Testis (tissue), 3 donors: ENCODE measurements around the gene PTPRD. TPM values are rescaled to one million over a fixed set of nuclear protein-coding genes. Genes with fewer than 3 reads are reported as not detected.

Experiments used
- DNase-seq: peaks from one replicate; pipeline ENCODE4 v3.0.0-alpha.2; 2019
- H3K27ac ChIP-seq, 2 donors: fragments of 200-600 bp; sonication (generic); one replicate each; pipeline ENCODE4 v1.5.1; 2019
- H3K27me3 ChIP-seq: fragments of 200-600 bp; sonication (generic); one replicate; pipeline ENCODE4 v1.5.1; 2019
- H3K36me3 ChIP-seq: fragments of 200-600 bp; sonication (generic); one replicate; pipeline ENCODE4 v1.5.1; 2017; ENCODE audit warnings: low read depth; ENCODE audit errors: missing control alignments
- H3K4me1 ChIP-seq: fragments of 200-600 bp; sonication (generic); one replicate; pipeline ENCODE4 v1.5.1; 2019
- H3K4me3 ChIP-seq, 2 donors: fragments of 200-600 bp; sonication (generic); one replicate each; pipeline ENCODE4 v1.5.1; 2017 to 2019
- H3K9me3 ChIP-seq: fragments of 200-600 bp; sonication (generic); one replicate; pipeline ENCODE4 v1.5.1; 2017
- POLR2A ChIP-seq: fragments of 450-650 bp; IDR thresholded peaks from one replicate; pipeline ENCODE4 v1.6.1; 2017; ENCODE audit warnings: antibody characterized with exemption, mild to moderate bottlenecking, moderate library complexity
- WGBS, 2 donors: methylation state at CpG; one replicate each; pipeline ENCODE4 v1.1.5; 2018; 5-methylcytosine and 5-hydroxymethylcytosine counted together
- intact Hi-C: fragments of 100-400 bp; cut with DNase I; formaldehyde crosslinking; loops from one replicate; pipeline ENCODE4 v1.15.1; 2023; ENCODE audit warnings: low total_unique reads
- polyA plus RNA-seq: library from polyadenylated mRNA; stranded (reverse); fragments of 350-450 nt; fragmentation: Illumina TruSeq; extraction: RNeasy Lipid Tissue Mini Kit (QIAGEN cat#74804); gene quantifications from one replicate; pipeline ENCODE4 v1.2.3, GENCODE V29; 2014; ENCODE audit warnings: low read depth, low replicate concordance; ENCODE audit not compliant: insufficient read depth
- total RNA-seq, 2 donors: library from RNA; depleted of rRNA; stranded (reverse); fragments of >200 nt; gene quantifications; one replicate each; pipeline ENCODE4 v1.2.3, GENCODE V29; 2016
- TF ChIP-seq, protein P1 (sequence below), 3 experiments: fragments of 450-650 bp in 2 of 3; fragments of 200-600 bp in 1 of 3; sonication (generic) in 1 of 3; IDR thresholded peaks; one replicate each; pipeline ENCODE4 v1.5.1; 2016 to 2019; ENCODE audit warnings: antibody characterized with exemption in 3 of 3, mild to moderate bottlenecking in 2 of 3, moderate library complexity in 1 of 3

Gene PTPRD
- total and polyA plus RNA-seq, 3 donors from 2014 or later: 15.4 to 33.6 (median 32.5) TPM

DNA sequence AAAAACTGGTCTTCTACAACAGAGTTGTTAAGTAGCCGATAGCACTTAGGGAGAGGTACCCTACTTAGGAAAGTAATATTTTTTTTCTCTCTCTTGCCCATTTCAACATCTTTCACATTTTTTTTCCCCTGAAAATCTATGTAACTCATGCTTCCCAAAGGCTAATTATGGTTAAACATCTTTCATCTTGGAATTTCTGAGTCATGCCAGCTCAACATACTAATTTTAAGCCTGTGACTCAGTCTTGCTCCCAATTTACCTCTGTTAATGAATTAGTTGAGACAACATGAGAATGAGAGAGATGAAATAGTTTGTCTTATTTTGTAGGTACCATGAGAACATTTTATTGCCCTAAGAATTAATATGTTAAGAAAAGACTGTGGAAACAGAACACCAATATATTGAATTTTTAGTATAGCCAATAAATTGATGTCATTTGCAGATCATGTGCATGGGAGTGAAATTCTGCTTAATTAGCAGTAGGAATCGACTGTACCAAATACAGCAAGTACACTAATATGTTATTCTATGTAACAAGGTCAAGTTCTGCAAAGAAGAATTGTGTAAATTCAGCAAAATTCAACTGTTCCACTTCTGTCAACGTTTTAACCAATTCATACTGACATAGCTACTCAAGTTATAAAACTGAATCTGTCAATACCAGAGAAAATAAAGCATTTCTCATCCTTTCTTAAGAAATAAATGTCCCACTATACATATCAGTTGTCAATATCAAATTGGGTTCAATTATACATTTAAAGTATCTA, 550.0 kb downstream of the PTPRD start:
- Histone ChIP-seq H3K36me3 (no peaks in the 10 kb centered on the region), H3K27ac (no peak overlapping the region), H3K4me1 (no peaks in the 10 kb centered on the region), H3K4me3 (no peak overlapping the region), H3K9me3 (no peaks in the 10 kb centered on the region), H3K27me3 (no peaks in the 10 kb centered on the region)
- no peak for DNase-seq
- intact Hi-C loops: no loop called here
- 65 to 66% methylated on average over 3 of the region's 3 CpGs for WGBS, 2 donors
- no peak for TF ChIP-seq POLR2A
- TF ChIP-seq, protein P1, sequence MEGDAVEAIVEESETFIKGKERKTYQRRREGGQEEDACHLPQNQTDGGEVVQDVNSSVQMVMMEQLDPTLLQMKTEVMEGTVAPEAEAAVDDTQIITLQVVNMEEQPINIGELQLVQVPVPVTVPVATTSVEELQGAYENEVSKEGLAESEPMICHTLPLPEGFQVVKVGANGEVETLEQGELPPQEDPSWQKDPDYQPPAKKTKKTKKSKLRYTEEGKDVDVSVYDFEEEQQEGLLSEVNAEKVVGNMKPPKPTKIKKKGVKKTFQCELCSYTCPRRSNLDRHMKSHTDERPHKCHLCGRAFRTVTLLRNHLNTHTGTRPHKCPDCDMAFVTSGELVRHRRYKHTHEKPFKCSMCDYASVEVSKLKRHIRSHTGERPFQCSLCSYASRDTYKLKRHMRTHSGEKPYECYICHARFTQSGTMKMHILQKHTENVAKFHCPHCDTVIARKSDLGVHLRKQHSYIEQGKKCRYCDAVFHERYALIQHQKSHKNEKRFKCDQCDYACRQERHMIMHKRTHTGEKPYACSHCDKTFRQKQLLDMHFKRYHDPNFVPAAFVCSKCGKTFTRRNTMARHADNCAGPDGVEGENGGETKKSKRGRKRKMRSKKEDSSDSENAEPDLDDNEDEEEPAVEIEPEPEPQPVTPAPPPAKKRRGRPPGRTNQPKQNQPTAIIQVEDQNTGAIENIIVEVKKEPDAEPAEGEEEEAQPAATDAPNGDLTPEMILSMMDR (IDR thresholded peaks at IDR 0.05): no peak

DNA sequence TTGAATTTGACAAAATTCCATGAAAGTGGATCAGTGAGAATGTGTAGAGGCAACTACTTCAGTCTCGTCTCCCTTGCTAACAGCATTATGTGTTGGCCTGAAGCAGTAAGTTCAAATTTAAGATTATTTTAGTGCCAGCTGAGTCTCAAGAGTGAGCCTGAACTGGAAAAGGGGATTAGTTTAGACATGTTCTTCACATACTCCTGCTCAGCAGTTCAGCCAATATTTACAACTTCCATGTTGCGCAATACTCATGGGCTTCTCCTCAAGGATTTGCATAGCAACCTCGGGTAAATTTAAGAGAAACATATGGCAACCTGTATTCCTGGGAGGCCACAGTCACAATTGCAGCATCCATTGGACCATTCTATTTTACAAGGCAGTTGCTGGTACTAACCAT, 553.8 kb downstream of the PTPRD start:
- 66 to 82% methylated on average over 3 of the region's 3 CpGs for WGBS, 2 donors
- no peaks in the 10 kb centered on the region for H3K9me3 ChIP-seq
- no peaks in the 10 kb centered on the region for H3K4me1 ChIP-seq
- no peak for TF ChIP-seq POLR2A
- TF ChIP-seq, protein P1 (IDR thresholded peaks at IDR 0.05): no peak
- intact Hi-C loops: no loop called here
- no peak overlapping the region for H3K4me3 ChIP-seq
- no peaks in the 10 kb centered on the region for H3K36me3 ChIP-seq
- no peak for DNase-seq
- H3K27ac ChIP-seq: no peak overlapping the region
- no peaks in the 10 kb centered on the region for H3K27me3 ChIP-seq

DNA sequence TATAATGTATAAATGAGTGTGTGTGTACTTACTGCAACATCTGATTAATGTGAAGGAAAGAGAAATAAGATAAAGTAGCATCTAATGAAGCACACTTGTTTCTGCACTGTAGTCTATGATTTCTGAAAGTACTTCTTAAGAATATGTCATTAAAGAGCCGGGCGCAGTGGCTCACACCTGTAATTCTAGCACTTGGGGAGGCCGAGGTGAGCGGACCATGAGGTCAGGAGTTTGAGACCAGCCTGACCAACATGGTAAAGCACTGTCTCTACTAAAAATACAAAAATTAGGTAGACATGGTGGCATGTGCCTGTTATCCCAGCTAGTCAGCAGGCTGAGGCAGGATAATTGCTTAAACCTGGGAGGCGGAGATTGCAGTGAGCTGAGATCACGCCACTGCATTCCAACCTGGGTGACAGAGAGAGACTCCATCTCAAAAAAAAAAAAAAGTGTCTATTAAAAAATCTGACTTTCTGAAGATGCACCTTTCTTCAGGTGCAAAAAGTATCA, 556.9 kb downstream of the PTPRD start:
- intact Hi-C loops: no loop called here
- H3K27me3 ChIP-seq: no peaks in the 10 kb centered on the region
- TF ChIP-seq POLR2A: no peak
- TF ChIP-seq, protein P1 (IDR thresholded peaks at IDR 0.05): no peak
- no peak overlapping the region for H3K27ac ChIP-seq
- no peaks in the 10 kb centered on the region for H3K9me3 ChIP-seq
- DNase-seq: no peak
- no peak overlapping the region for H3K4me3 ChIP-seq
- H3K4me1 ChIP-seq: no peaks in the 10 kb centered on the region
- H3K36me3 ChIP-seq: no peaks in the 10 kb centered on the region
- 88 to 96% methylated on average over 6 of the region's 6 CpGs for WGBS, 2 donors

DNA sequence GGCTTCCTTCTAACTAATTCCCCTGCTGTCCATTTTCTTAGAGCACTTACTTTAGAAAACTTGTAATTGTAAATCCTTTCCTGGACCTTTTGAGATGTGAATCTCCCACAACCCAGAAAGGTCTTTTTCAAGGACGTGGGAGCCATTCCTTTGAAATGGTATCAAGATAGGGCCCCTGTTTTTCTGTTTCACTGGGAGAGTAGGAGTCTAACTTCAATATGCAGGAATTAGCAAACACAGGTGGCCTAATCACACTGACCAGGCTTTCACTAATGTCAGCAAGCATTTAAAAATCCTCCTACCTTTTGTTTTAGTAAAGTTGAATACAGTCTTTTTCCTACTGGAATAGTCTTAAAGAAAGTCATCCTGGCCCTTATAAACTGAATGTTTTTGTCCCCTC, 558.3 kb downstream of the PTPRD start:
- no peak for DNase-seq
- TF ChIP-seq POLR2A: no peak
- TF ChIP-seq, protein P1 (IDR thresholded peaks at IDR 0.05): no peak
- H3K27me3 ChIP-seq: no peaks in the 10 kb centered on the region
- H3K4me3 ChIP-seq: no peak overlapping the region
- H3K4me1 ChIP-seq: no peaks in the 10 kb centered on the region
- 48% methylated on average over 1 of the region's 1 CpG for WGBS, 2 donors
- H3K36me3 ChIP-seq: no peaks in the 10 kb centered on the region
- no peak overlapping the region for H3K27ac ChIP-seq
- H3K9me3 ChIP-seq: no peaks in the 10 kb centered on the region
- intact Hi-C loops: no loop called here

DNA sequence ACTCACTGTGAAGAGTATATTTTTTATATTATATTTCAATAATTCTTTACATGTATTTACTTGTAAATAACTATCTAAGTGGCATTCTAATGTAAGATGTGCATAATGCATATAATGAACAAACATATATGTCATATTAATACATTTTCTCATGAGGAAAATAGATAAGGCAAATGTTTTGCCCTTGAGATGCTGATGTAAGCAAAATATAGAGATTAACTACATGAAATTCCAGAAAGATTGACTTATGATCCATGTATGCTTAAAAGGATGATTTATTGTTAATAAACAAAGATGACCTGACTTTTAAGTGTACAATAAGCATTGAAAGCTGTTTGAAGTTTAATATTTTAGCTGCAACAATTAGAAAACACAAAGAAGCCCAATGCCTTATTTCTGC, 559.9 kb downstream of the PTPRD start:
- no peak overlapping the region for H3K4me3 ChIP-seq
- H3K27ac ChIP-seq: no peak overlapping the region
- H3K9me3 ChIP-seq: no peaks in the 10 kb centered on the region
- H3K27me3 ChIP-seq: no peaks in the 10 kb centered on the region
- intact Hi-C loops: no loop called here
- no peak for DNase-seq
- TF ChIP-seq POLR2A: no peak
- TF ChIP-seq, protein P1 (IDR thresholded peaks at IDR 0.05): no peak
- H3K36me3 ChIP-seq: no peaks in the 10 kb centered on the region
- H3K4me1 ChIP-seq: no peaks in the 10 kb centered on the region
